GM18907 (cell line): ENCODE results near the gene MYOF.
"Not testable (repeated sequence)": the region's sequence is repeated elsewhere in the genome, so short reads cannot be mapped to it uniquely, and the experiment has no call there.

Source experiments
- ATAC-seq: cut with Tn5 transposase; IDR thresholded peaks from one replicate; pipeline ENCODE4 v1.9.1; 2021; ENCODE audit warnings: mild to moderate bottlenecking, moderate library complexity; ENCODE audit not compliant: unreplicated experiment

The MYOF gene

GRCh38 chr10:93478873-93479272 is 3.3 kb downstream of the MYOF start:
- ATAC-seq: no peak

- ATAC-seq: no peak
These were observed 5.4 kb downstream of the MYOF start for GRCh38 chr10:93476756-93477155.

DNA sequence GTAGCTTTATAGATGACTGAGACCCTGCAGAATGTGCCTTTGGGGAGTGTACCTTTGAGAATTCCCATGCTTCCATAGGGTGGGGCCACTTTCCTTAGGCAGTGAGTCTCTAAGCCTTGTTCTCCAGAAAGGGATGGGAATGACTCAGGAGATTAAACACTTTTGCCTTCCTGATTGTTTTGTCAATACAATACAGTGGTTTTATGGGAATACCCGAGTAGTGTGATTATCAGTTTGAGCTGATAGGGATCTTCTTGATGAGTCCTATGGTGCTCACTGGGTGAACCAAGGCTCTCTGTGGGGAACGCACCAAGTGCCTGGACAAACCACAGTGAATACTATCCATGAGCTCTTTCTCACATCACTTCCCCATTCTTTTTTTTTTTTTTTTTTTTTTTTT is 6.3 kb downstream of the MYOF start:
- ATAC-seq: no peak

DNA sequence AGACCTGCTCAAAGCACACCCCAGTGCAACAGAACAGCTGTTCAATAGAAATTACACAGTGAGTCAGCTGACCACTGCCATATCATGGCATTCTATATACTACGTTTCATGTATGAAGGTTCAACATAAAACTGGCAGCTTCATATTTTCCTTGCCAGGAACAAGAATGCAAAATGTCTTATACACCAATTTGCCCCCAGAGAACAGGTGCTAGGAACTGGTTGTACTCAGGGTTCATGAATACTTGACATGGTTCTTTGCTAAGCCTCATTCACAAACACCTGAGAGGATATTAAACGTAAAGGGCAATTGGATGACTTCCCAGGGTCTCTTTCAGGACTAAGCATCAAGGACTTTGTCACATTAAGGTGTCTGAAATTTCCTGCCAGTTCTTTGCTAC is 6.9 kb downstream of the MYOF start:
- ATAC-seq: no peak

DNA sequence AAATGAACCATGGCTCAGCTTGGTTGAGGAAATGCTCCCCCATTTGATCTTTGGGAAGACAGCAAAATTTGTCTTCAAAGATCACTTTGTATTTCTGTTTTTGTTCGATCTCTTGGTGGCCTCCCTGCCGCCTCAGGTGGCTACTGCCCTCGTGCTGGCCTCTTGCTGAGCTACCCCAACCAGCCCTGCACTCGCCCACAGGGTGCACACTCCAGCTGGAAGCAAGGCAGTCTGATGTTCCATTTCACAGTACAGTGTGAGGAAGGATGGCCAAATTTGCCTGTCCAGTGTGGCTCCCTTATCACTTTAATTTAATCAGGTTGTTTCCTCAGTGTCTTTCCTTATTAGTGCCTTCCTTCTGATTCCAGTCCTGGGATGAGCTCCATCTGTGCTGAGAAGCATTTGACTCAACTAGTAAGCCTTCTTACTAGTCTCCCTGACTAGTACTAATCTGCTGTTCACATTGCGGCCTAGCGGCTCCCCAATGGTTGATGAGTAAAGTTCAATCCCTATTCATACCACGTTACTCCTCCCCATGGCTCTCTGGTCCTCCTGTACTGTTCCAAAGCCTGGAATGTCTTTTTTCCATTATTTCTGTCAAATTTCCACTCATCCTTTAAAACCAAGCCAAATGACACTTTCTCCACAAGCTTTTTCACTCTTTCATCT is 8.2 kb downstream of the MYOF start:
- ATAC-seq: no peak

GRCh38 chr10:93473161-93473560 is 9.0 kb downstream of the MYOF start:
- no peak for ATAC-seq

DNA sequence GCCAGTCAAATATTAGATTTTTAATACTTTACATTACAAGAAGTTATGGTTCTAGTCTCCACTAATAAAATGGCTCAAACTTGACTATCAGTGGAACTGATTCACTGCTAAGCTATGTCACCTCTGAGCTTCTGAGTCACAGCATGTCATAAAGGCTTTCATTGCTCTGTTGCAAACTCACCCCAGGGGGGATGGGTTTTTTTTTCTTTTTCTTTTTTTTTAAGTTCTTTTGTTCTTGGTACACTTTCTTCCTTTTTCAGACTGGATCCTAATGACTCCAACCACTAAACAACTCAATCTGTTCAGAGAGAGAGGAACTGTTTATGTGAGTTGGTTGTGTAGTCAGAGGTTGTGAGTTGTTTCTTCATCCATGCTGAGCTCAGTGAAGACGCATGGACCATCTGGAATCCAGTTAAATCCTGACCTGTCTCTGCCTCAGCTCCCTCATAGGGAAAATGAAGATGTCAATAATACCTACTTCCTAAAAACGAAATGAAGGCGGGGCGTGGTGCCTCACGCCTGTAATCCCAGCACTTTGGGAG is 11.0 kb downstream of the MYOF start:
- ATAC-seq: no peak

GRCh38 chr10:93469454-93469853 is 12.7 kb downstream of the MYOF start:
- no peak for ATAC-seq

DNA sequence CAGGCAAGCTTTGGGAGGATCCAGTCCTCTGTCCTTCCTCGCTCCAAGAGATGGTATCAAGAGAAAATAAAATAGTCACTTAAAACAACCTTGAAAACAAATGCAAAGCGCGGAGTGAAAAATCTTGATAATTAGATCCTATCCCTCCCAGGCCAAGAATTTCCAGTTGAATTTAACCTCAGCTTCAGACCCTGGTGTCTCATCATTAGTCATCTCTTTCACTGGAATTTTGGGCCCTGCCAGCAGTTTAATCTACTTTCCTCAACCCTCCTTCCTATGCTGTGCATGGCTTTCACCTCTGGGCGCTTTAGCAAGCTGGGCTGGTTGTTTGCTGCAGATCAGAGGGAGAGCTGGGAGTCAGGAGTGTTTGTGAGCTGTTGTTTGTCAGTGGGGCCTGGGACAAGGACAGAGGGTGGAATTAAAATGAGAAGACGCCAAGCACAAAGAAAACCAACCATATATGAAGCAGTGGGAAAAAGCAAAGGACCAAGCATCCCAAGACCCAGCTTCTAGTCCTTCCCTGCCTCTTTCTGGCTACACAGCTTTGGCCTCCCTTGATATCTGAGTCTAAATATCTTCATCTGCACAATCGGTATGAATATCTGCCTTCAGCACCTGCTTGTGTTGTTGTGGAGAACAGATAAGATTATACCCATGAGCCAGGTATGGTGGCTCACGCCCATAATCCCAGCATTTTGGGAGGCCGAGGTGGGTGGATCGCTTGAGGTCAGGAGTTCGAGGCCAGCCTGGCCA is 13.5 kb downstream of the MYOF start:
- no peak for ATAC-seq

DNA sequence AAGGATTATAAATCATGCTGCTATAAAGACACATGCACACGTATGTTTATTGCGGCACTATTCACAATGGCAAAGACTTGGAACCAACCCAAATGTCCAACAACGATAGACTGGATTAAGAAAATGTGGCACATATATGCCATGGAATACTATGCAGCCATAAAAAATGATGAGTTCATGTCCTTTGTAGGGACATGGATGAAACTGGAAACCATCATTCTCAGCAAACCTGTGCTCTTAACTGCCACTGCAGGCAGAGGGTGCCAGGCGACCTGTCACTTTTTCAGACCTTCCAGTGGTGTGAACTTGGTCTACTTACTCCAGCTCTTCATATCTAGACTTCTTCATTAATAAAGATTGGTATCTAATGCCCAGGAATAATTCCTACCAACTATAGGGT is 14.5 kb downstream of the MYOF start:
- not testable (repeated sequence) for ATAC-seq

GRCh38 chr10:93465806-93466675 is 16.1 kb downstream of the MYOF start:
- no peak for ATAC-seq

DNA sequence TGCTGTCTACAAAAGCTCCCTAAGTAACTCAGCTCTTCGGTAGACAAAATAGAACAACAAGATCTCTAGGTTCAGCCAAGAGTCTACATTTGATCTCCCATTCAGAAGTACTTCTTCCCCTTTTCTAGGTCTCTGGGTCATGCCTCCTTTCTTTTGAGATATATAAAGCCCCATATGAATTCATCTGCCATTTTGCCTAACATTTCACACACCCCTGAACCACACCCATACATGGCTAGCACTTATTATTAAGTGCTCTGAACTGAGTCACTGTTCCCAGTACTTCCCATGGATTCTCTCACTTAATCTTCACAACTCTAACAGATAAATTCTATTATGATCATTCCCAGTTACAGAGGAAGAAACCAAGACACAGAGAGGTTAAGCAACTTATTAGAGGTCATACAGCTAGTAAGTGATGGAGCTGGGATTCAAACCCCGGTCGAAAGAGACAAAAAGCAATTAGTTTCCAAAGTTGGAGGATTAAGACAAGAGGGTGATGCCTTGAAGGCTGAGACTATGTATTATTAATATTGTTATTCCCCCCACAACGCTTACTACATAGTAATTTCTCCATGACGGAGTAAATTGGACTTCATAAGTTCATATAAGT is 17.3 kb downstream of the MYOF start:
- ATAC-seq: no peak

DNA sequence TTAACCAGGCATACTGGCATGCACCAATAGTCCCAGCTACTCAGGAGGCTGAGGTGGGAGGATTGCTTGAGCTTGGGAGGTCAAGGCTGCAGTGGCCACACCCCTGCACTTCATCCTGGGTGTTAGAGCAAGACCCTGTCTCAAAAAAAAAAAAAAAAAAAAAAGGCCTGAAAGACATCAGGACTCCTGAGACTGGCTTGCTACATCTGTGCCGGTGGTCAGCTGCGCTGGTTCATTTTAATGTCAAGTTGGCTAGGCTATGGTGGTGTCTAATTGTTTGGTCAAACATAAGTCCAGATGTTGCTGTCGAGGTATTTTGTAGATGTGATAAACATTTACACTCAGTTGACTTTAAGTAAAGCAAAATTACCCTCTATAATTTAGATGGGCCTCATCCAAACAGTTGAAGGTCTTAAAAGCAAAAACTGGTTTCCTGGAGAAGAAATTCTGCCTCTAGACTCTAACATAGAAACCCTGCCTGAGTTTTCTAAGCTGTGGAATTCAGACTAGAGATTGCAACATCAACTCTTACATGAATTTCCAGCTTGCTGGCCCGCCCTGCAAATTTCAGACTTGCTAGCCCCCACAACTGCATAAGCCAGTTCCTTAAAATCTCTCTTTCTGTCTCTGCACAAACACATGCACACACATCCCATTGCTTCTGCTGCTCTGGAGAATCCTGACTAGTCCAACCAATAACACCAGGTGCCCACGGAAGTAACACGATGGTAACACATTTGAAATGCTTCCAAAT is 18.2 kb downstream of the MYOF start:
- ATAC-seq: no peak

DNA sequence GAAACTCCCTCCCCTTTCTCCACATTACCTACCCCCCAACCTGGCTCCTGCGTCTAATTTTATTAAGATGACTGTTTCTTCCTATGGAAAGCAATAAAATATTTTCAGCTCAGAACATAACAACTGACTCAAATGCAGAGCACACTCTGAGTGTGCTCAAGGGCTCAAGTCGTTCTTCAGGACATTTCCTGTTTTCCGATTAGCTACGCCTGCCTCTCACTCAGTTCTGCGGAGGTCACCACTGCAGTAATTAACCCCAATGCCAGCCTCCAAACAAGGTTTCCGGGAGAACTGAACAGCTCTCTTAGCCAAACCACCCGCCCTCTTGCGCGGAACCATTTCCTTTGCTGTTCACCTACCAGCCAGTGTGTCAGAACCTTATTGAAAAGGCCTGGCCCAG is 19.3 kb downstream of the MYOF start:
- ATAC-seq: no peak

GRCh38 chr10:93462371-93462770 is 19.8 kb downstream of the MYOF start:
- ATAC-seq: no peak

DNA sequence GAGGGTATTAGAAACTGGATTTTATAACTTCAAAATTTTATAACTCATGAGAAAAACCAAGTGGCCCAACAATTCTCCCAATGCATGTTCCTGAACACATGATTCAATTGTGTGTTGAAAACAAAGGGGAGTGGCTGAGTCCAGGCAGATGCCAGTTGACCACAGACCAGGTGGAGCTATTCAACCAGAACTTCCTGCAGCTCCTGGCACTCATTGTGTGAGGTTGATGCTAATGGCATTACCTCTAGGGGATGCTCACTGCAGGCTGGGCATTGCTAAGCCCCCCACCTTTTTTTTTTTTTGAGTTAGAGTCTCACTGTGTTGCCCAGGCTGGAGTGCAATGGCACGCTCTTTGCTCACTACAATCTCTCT is 20.3 kb downstream of the MYOF start:
- ATAC-seq: no peak

GRCh38 chr10:93461109-93461806 is 20.9 kb downstream of the MYOF start:
- ATAC-seq: no peak

GRCh38 chr10:93459466-93459865 is 22.7 kb downstream of the MYOF start:
- ATAC-seq: no peak

DNA sequence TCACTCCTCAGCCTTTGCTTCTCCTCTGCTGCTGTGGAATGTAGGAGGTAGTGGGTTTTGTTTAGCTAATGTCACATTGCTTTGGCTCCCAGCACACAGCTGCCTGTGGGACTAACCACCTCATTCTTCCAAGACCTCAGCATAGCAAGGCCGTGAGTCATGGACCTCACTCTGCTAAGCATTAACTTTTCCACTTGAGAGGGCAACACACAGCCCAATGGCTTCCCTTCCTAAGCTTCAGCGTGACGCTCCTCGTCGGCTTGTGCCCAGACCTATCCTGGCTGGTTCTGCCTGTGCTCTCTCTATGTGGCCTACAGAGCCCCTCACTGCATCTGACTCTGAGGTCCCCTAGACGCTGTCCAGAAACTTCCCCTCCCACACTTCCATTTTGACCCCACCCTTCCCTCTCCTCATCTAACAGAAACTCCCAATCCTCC is 23.3 kb downstream of the MYOF start:
- no peak for ATAC-seq

- no peak for ATAC-seq
These were observed 24.6 kb downstream of the MYOF start for GRCh38 chr10:93457511-93457910.
